ENCODE data around the gene GCN1.

DNA sequence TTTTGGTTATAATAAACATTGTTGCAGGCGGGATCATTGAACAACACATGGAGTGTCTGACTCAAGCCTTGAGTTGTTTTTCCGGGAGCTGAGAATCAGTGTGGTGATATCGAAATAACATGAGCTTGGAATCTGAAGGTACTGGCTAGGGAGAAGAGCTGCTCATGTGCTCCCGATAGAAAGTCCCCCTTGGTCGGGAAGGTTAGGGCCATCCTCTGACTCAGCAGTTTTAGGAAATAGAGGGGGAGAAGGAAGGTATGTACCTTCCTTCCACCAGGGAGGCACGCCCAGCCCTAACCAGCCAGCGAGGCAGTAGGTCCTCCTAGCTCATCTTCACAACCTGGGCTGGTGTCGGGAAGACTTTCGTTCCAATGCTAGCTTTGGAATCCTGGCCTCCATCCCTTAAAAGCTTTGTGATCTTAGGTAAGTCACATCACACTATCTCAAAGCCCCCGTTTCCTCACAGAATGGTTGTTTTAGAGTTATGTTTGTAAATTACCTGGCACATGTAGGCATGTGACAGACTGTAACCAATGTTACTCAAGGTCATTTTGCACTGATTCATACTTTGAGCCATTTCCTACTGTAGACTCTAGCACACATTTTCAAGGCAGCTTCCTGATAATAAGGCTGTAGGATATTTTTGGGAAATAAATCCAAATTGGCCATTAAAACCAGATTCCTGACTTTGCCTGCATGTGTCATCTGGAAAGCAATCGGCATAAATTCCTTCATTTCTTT is 76.0 kb downstream of the GCN1 start:
- TF ChIP-seq CTCF (conservative IDR thresholded peaks at IDR 0.05; ENCODE audit: low read depth, low read length), result no peak
- no peak for TF ChIP-seq EZH2 (IDR thresholded peaks at IDR 0.05; ENCODE audit: low read length, unreplicated experiment)
- no peak for TF ChIP-seq EZH2phosphoT487 (IDR thresholded peaks at IDR 0.05; ENCODE audit: borderline replicate concordance, low read length)

Measured in PC-3 (cell line).